GM23248 (cell line): ENCODE measurements around the gene SMARCA2. TPM values are rescaled to one million over a fixed set of nuclear protein-coding genes. Genes with fewer than 3 reads are reported as not detected.

Experiments
- DNase-seq: peaks from one replicate; pipeline ENCODE4 v3.0.0-alpha.2; 2015
- H2AFZ ChIP-seq: fragments of 200-600 bp; sonication (generic); 2 replicates; pipeline ENCODE4 v1.6.1; 2016; ENCODE audit warnings: antibody characterized with exemption
- H3F3A ChIP-seq: fragments of 200-600 bp; sonication (generic); 2 replicates; pipeline ENCODE4 v1.6.1; 2016; ENCODE audit warnings: mild to moderate bottlenecking, antibody characterized with exemption, mixed run types; ENCODE audit not compliant: insufficient read depth
- H3K27ac ChIP-seq: fragments of 200-600 bp; sonication (generic); 2 replicates; pipeline ENCODE4 v1.5.1; 2016; ENCODE audit warnings: mild to moderate bottlenecking
- H3K27me3 ChIP-seq: fragments of 200-600 bp; sonication (generic); replicated peaks from 2 replicates; pipeline ENCODE4 v1.6.1; 2016; ENCODE audit warnings: mild to moderate bottlenecking; ENCODE audit not compliant: insufficient read depth
- H3K36me3 ChIP-seq: fragments of 200-600 bp; sonication (generic); 2 replicates; pipeline ENCODE4 v1.6.1; 2016; ENCODE audit warnings: low read depth, mild to moderate bottlenecking
- H3K4me1 ChIP-seq: fragments of 200-600 bp; sonication (generic); 2 replicates; pipeline ENCODE4 v1.6.1; 2016; ENCODE audit warnings: mild to moderate bottlenecking; ENCODE audit not compliant: insufficient read depth
- H3K4me2 ChIP-seq: fragments of 200-600 bp; sonication (generic); one replicate; pipeline ENCODE4 v1.6.1; 2016; ENCODE audit warnings: mild to moderate bottlenecking; ENCODE audit not compliant: unreplicated experiment
- H3K4me3 ChIP-seq: fragments of 200-600 bp; sonication (generic); 2 replicates; pipeline ENCODE4 v1.5.1; 2016; ENCODE audit warnings: mild to moderate bottlenecking
- H3K79me2 ChIP-seq: fragments of 200-600 bp; sonication (generic); 2 replicates; pipeline ENCODE4 v1.6.1; 2016; ENCODE audit warnings: mild to moderate bottlenecking; ENCODE audit not compliant: insufficient read depth
- H3K9ac ChIP-seq: fragments of 200-600 bp; sonication (generic); 2 replicates; pipeline ENCODE4 v1.6.1; 2016; ENCODE audit warnings: mild to moderate bottlenecking
- H3K9me2 ChIP-seq: fragments of 200-600 bp; sonication (generic); 2 replicates; pipeline ENCODE4 v1.6.1; 2016; ENCODE audit warnings: mixed run types, mild to moderate bottlenecking, moderate library complexity; ENCODE audit not compliant: insufficient read depth
- H3K9me3 ChIP-seq: fragments of 200-600 bp; sonication (generic); one replicate; pipeline ENCODE4 v1.6.1; 2017; ENCODE audit warnings: low read depth
- H4K20me1 ChIP-seq: fragments of 200-600 bp; sonication (generic); 2 replicates; pipeline ENCODE4 v1.6.0; 2016; ENCODE audit not compliant: insufficient read depth
- EZH2 ChIP-seq: fragments of 200-600 bp; sonication (generic); IDR thresholded peaks from 2 replicates; pipeline ENCODE4 v1.6.1; 2018; ENCODE audit warnings: antibody characterized with exemption, mild to moderate bottlenecking; ENCODE audit not compliant: insufficient read depth, poor library complexity, severe bottlenecking
- EZH2phosphoT487 ChIP-seq: fragments of 200-600 bp; sonication (generic); IDR thresholded peaks from 2 replicates; pipeline ENCODE4 v1.6.1; 2018; ENCODE audit warnings: antibody characterized with exemption, moderate library complexity, mild to moderate bottlenecking, low read depth; ENCODE audit not compliant: insufficient read depth
- WGBS, 2 experiments: methylation state at CpG; one replicate each; pipeline ENCODE4 v1.1.6; 2015 to 2017; ENCODE audit warnings: low lambda C conversion rate in 2 of 2, low coverage in 1 of 2; ENCODE audit errors: missing lambda C conversion rate in 2 of 2; 5-methylcytosine and 5-hydroxymethylcytosine counted together
- in situ Hi-C: fragments of 300-500 bp; cut with MboI; formaldehyde crosslinking; loops from 2 replicates; pipeline ENCODE4 v1.15.0; 2020
- polyA plus RNA-seq: library from polyadenylated mRNA; unstranded; fragments of >200 nt; fragmentation: Nextera tagmentation; extraction: Ambion mirVana; gene quantifications from 2 replicates; pipeline ENCODE4 v1.2.1, GENCODE V29; 2016
- total RNA-seq: library from RNA; depleted of rRNA; stranded (reverse); fragments of >200 nt; shearing (Covaris generic); gene quantifications from 2 replicates; pipeline ENCODE4 v1.2.3, GENCODE V29; 2014; rRNA removed

The SMARCA2 gene
- total RNA-seq (47.4 and 78.9 TPM in 2 replicates), polyA plus RNA-seq (26.7 and 27.2 TPM in 2 replicates)

DNA sequence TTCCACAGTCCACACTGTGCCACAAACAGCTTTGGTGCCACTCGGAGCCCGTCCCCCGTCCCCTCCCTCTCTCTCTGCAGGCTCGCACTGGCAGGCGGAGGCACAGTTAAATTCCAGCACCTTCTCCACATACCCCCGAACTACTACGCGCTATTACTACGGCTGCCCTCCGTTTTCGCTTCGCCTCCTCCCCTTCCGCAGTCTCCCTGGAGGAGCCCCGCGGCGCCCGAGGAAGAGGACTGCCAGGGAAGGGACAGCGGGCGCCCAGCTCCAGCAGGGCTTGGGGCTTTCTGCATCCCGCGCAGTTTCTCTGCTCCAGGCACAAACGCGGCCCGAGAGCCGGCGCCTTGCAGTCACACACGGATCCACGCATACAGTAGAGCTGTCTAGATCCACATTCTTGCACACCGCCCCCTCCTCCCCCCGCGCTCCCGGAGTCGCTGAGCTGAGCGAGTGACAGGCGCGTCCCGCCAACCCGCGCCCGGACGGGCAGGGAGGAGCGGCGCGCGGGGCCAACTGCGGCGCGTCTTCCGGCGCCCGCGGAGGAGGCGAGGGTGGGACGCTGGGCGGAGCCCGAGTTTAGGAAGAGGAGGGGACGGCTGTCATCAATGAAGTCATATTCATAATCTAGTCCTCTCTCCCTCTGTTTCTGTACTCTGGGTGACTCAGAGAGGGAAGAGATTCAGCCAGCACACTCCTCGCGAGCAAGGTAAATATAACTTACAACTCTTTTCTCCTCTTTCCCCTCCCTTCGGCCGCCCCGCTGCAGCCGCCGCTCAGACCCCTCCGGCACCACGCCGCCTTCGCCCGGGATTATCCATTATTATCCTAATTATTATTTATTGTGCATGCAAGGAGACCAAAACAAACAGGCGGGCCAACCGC lies at the start of gene SMARCA2:
TSS of gene SMARCA2 (plus strand) at position 652 of the 885 bp plus-strand sequence. CDS start 13,676 bp downstream, outside the sequence.
- Histone ChIP-seq H3K27me3 (no peaks in the 10 kb centered on the region), H3K9me3 (no peaks in the 10 kb centered on the region), H3K79me2 (peaks cover 23% of the 10 kb centered on the region), H3K4me2 (peak within 1 kb of the TSS; percentile 97), H3K9ac (peak within 1 kb of the TSS; percentile 85), H3F3A (peaks cover 41% of the 10 kb centered on the region), H3K4me3 (peak within 1 kb of the TSS; percentile 86), H4K20me1 (no peaks in the 10 kb centered on the region), H2AFZ (peak within 1 kb of the TSS; percentile 90), H3K27ac (peak within 1 kb of the TSS; percentile 87), H3K36me3 (no peaks in the 10 kb centered on the region), H3K4me1 (peaks cover 26% of the 10 kb centered on the region), H3K9me2 (no peaks in the 10 kb centered on the region)
- in situ Hi-C loops: no loop called here
- TF ChIP-seq EZH2phosphoT487 (no peak), EZH2 (no peak)
- WGBS, 2 experiments: 0 to 1% methylated on average over 54 to 69 of the region's 71 CpGs
- peak; percentile 99 for DNase-seq

DNA sequence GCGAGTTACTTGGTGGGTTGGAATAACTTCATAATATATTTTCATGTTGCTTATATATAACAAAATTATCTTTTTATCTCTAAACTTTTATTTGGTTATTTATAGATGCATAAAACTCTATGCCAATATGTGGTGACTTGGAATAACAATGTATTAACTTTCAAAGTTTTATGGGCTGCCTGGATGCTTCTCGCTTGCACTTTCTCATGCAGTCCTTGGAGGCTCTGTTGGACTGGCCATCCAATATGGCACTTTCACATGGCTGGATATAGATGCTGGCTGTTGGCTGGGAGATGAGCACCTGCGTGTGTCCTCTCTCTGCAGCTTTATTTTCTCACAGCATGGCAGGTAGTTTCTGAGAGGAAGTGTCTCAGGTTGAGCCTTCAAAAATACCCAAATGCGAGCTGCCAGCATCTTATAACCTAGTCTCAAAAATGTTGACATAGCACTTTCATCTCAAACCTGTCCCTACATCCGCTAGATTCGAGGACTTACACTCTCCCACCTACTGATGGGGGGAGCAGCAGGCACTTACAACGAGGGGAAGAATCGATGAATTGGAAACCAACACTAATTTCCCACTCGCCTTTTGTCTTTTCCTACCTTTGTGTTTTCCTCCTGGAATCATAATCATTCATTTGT lies 48.3 kb upstream of the SMARCA2 start:
- H3K27ac ChIP-seq: no peak overlapping the region
- DNase-seq: no peak
- H3K36me3 ChIP-seq: no peaks in the 10 kb centered on the region
- no peak for TF ChIP-seq EZH2
- TF ChIP-seq EZH2phosphoT487: no peak
- no peaks in the 10 kb centered on the region for H3K9me2 ChIP-seq
- no peak overlapping the region for H3K4me3 ChIP-seq
- H2AFZ ChIP-seq: no peak overlapping the region
- no peaks in the 10 kb centered on the region for H3K79me2 ChIP-seq
- no peaks in the 10 kb centered on the region for H3K4me1 ChIP-seq
- H3K4me2 ChIP-seq: no peak overlapping the region
- no peaks in the 10 kb centered on the region for H3K9me3 ChIP-seq
- no peaks in the 10 kb centered on the region for H4K20me1 ChIP-seq
- in situ Hi-C loops: no loop called here
- no peak overlapping the region for H3K9ac ChIP-seq
- no peaks in the 10 kb centered on the region for H3F3A ChIP-seq
- peaks cover 23% of the 10 kb centered on the region for H3K27me3 ChIP-seq
- whole genome bisulfite sequencing, 2 experiments: 67 to 77% methylated on average over 9 of the region's 9 CpGs

DNA sequence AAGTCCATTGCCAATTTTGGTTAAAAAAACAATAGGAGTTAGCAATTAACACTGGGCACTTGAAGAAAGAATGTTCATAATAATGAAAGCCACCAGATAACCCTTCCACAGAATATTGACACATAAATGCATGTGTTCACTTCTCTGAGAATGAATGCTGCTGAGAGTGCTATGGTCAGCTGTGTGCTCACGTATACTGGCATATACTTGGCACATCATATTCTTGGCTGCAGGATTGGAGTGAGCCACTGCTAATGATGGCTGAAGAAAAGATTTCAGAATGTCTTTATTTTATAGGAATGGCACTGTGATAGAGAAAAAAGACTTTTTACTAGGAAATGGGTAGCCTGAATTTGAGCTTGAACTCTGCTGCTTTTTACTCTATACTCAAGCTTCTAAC lies 46.0 kb upstream of the SMARCA2 start:
- H3K4me3 ChIP-seq: no peak overlapping the region
- no peaks in the 10 kb centered on the region for H3F3A ChIP-seq
- H3K9ac ChIP-seq: no peak overlapping the region
- no peak overlapping the region for H3K4me2 ChIP-seq
- no peak overlapping the region for H2AFZ ChIP-seq
- no peaks in the 10 kb centered on the region for H3K9me2 ChIP-seq
- H3K27ac ChIP-seq: no peak overlapping the region
- no peaks in the 10 kb centered on the region for H3K36me3 ChIP-seq
- H3K79me2 ChIP-seq: no peaks in the 10 kb centered on the region
- no peaks in the 10 kb centered on the region for H3K4me1 ChIP-seq
- TF ChIP-seq EZH2 (no peak), EZH2phosphoT487 (no peak)
- H4K20me1 ChIP-seq: no peaks in the 10 kb centered on the region
- in situ Hi-C loops: no loop called here
- no peak for DNase-seq
- H3K9me3 ChIP-seq: no peaks in the 10 kb centered on the region
- peaks cover 23% of the 10 kb centered on the region for H3K27me3 ChIP-seq
- WGBS, 2 experiments: 61 to 69% methylated on average over 1 of the region's 1 CpG

DNA sequence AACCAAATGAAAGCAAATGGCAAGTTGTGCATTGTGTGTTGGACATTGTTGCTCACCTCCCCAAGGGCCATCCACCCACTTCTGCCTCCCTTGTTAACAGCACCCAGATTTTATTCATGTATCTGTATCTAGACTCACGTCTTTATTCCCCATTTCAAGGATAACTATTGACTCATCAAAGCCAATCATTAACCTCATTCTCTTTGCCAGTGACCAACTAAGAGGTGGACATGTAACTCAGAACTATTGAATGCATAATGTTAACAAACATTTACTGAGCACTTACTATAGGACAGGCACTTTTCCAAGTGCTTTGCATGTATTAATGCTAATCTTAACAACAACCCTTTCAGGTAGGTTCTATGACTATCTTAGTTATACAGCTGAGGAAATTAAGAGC lies 45.2 kb upstream of the SMARCA2 start:
- Histone ChIP-seq H3F3A (no peaks in the 10 kb centered on the region), H3K4me2 (no peak overlapping the region), H3K27me3 (peaks cover 23% of the 10 kb centered on the region), H3K4me3 (no peak overlapping the region), H3K9me2 (no peaks in the 10 kb centered on the region), H3K79me2 (no peaks in the 10 kb centered on the region), H3K4me1 (no peaks in the 10 kb centered on the region), H3K27ac (no peak overlapping the region), H4K20me1 (no peaks in the 10 kb centered on the region), H3K9ac (no peak overlapping the region), H3K9me3 (no peaks in the 10 kb centered on the region), H3K36me3 (no peaks in the 10 kb centered on the region), H2AFZ (no peak overlapping the region)
- TF ChIP-seq EZH2 (no peak), EZH2phosphoT487 (no peak)
- WGBS, 2 experiments: 46 to 62% methylated on average over 1 of the region's 1 CpG
- in situ Hi-C loops: no loop called here
- no peak for DNase-seq
